Measurements from ENCODE around the gene APOO.
"Not testable (repeated sequence)": the region's sequence is repeated elsewhere in the genome, so short reads cannot be mapped to it uniquely, and the experiment has no call there.

APOO gene

DNA sequence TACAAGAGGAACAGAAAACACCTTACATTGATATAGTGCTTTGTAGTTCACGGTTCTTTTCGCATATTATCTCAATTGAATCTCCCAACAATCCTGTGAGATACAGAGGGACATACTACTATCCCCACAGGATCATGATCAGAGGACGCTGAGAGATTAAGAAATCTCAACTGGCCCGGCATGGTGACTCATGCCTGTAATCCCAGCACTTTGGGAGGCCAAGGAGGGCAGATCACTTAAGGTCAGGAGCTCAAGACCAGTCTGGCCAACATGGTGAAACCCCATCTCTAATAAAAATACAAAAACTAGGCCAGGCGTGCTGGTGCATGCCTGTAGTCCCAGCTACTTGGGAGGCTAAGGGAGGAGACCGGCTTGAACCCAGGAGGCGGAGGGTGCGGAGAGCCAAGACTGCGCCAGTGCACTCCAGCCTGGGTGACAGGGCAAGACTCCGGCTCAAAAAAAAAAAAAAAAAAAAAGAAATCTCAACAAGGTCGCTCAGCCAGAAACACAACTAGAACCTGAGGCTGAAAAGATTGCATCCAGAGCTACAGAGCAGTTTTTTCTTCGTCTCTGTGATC is 7.4 kb downstream of the APOO start:
- H3K27me3 ChIP-seq (ENCODE audit: insufficient read depth, low read length), result no peaks in the 10 kb centered on the region
- no peak overlapping the region for H3K14ac ChIP-seq (ENCODE audit: low read length)
- H2BK120ac ChIP-seq (ENCODE audit: insufficient read depth, low read length, poor library complexity), result no peak overlapping the region
- no peak overlapping the region for H3K23ac ChIP-seq (ENCODE audit: low read length)
- H3K79me1 ChIP-seq (ENCODE audit: low read length), result no peaks in the 10 kb centered on the region
- no peak overlapping the region for H2AK5ac ChIP-seq (ENCODE audit: low read length)
- H3K4me2 ChIP-seq (ENCODE audit: low read length), result no peak overlapping the region
- H2AFZ ChIP-seq (ENCODE audit: insufficient read depth, low read length, poor library complexity), result no peak overlapping the region
- no peak overlapping the region for H4K91ac ChIP-seq (ENCODE audit: low read depth, low read length)
- no CpG with 5 or more reads among the region's 12 CpGs for WGBS (ENCODE audit: extremely low coverage, insufficient coverage, insufficient read length)
- no peak overlapping the region for H3K9ac ChIP-seq (ENCODE audit: low read length)
- no peak overlapping the region for H3K27ac ChIP-seq (ENCODE audit: low read depth, low read length)
- no peak overlapping the region for H4K12ac ChIP-seq (ENCODE audit: low read depth, low read length)
- no peaks in the 10 kb centered on the region for H3K36me3 ChIP-seq (ENCODE audit: control insufficient read depth in 1 of 2, insufficient read depth in 2 of 2, low read length in 2 of 2)
- H2BK12ac ChIP-seq (ENCODE audit: low read length), result no peak overlapping the region
- no peak overlapping the region for H3K4ac ChIP-seq (ENCODE audit: low read depth, low read length)
- H2BK5ac ChIP-seq (ENCODE audit: low read depth, low read length, poor library complexity), result no peak overlapping the region
- H4K8ac ChIP-seq (ENCODE audit: low read depth, low read length), result no peak overlapping the region
- DNase-seq, result peak; percentile 65 to 69
- H3K9me3 ChIP-seq (ENCODE audit: insufficient read depth, low read depth, low read length), result no peaks in the 10 kb centered on the region
- H3K18ac ChIP-seq (ENCODE audit: low read length), result no peak overlapping the region
- H3K79me2 ChIP-seq (ENCODE audit: control insufficient read depth, insufficient read depth, low read length, poor library complexity), result no peaks in the 10 kb centered on the region
- no peak overlapping the region for H3K4me3 ChIP-seq (ENCODE audit: low read depth, low read length)
- peaks cover 0 to 3% of the 10 kb centered on the region in 2 experiments for H3K4me1 ChIP-seq (ENCODE audit: control insufficient read depth in 1 of 2, insufficient read depth in 2 of 2, low read length in 2 of 2)

DNA sequence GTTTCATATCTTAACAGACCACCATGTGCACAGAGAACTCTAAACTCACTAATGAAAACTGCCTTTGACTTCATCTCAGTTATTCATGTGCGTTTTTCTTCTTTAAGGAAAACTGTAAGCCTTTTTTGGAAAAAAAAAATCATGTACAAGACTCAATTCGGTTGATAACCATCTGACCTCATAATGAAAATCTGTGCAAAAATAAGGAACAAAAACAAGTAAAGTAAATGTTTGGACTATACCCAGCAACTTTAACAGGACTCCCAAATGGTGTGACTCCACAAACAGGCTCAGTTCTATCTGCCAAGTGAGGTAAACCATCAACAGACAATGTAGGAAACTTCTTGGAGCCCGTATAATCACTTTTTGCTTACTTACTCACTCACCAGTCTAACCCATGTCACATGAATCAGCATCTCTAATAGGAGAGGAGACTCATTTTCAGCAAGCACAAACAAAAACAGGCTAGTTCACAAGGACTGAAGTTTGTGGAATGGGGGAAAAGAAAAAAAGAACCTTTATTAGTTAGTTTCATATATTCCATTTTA is 9.3 kb downstream of the APOO start:
- Histone ChIP-seq H4K8ac (ENCODE audit: low read depth, low read length) (peak overlapping the region; percentile 10), H3K27me3 (ENCODE audit: insufficient read depth, low read length) (no peaks in the 10 kb centered on the region), H4K12ac (ENCODE audit: low read depth, low read length) (no peak overlapping the region), H3K14ac (ENCODE audit: low read length) (no peak overlapping the region), H3K4me2 (ENCODE audit: low read length) (no peak overlapping the region), H3K9ac (ENCODE audit: low read length) (no peak overlapping the region), H3K9me3 (ENCODE audit: insufficient read depth, low read depth, low read length) (no peaks in the 10 kb centered on the region), H2BK5ac (ENCODE audit: low read depth, low read length, poor library complexity) (no peak overlapping the region), H2AFZ (ENCODE audit: insufficient read depth, low read length, poor library complexity) (no peak overlapping the region), H4K91ac (ENCODE audit: low read depth, low read length) (no peak overlapping the region), H3K79me2 (ENCODE audit: control insufficient read depth, insufficient read depth, low read length, poor library complexity) (no peaks in the 10 kb centered on the region), H3K36me3 (ENCODE audit: control insufficient read depth in 1 of 2, insufficient read depth in 2 of 2, low read length in 2 of 2) (no peaks in the 10 kb centered on the region), H2BK120ac (ENCODE audit: insufficient read depth, low read length, poor library complexity) (no peak overlapping the region), H3K27ac (ENCODE audit: low read depth, low read length) (no peak overlapping the region), H3K4ac (ENCODE audit: low read depth, low read length) (no peak overlapping the region), H3K79me1 (ENCODE audit: low read length) (no peaks in the 10 kb centered on the region), H2BK12ac (ENCODE audit: low read length) (no peak overlapping the region), H3K23ac (ENCODE audit: low read length) (no peak overlapping the region), H3K4me3 (ENCODE audit: low read depth, low read length) (no peak overlapping the region), H2AK5ac (ENCODE audit: low read length) (no peak overlapping the region), H3K18ac (ENCODE audit: low read length) (no peak overlapping the region), H3K4me1 (ENCODE audit: control insufficient read depth in 1 of 2, insufficient read depth in 2 of 2, low read length in 2 of 2) (peaks cover 0 to 3% of the 10 kb centered on the region in 2 experiments)
- DNase-seq, result peak in 1 of 2 donors; percentile 56
- WGBS (ENCODE audit: extremely low coverage, insufficient coverage, insufficient read length), result no CpG with 5 or more reads among the region's 3 CpGs

DNA sequence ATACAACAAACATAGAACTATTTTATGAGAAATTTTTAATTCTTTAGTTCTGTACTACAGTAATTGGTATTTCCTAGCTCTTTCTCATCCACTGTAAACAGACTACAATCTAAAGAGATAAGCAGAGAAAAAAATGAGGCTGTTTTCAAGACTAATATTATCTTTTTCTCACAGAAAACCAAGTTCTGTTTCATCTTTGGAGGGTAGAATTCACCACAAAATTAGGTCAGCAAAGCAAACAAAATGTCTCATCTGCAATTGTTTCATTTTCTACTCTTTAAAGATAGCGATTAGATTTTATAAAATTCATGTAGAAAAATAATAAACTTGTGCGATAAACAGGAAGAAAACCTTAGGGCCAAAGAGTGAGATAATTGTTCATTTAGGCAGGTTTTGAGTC is 10.8 kb downstream of the APOO start:
- no peak overlapping the region for H2BK120ac ChIP-seq (ENCODE audit: insufficient read depth, low read length, poor library complexity)
- H3K4me2 ChIP-seq (ENCODE audit: low read length), result no peak overlapping the region
- no peak overlapping the region for H3K4ac ChIP-seq (ENCODE audit: low read depth, low read length)
- H2BK12ac ChIP-seq (ENCODE audit: low read length), result no peak overlapping the region
- no peak overlapping the region for H3K9ac ChIP-seq (ENCODE audit: low read length)
- no peaks in the 10 kb centered on the region for H3K79me1 ChIP-seq (ENCODE audit: low read length)
- no peak overlapping the region for H4K8ac ChIP-seq (ENCODE audit: low read depth, low read length)
- H3K79me2 ChIP-seq (ENCODE audit: control insufficient read depth, insufficient read depth, low read length, poor library complexity), result no peaks in the 10 kb centered on the region
- H3K36me3 ChIP-seq (ENCODE audit: control insufficient read depth in 1 of 2, insufficient read depth in 2 of 2, low read length in 2 of 2), result no peaks in the 10 kb centered on the region
- H3K27me3 ChIP-seq (ENCODE audit: insufficient read depth, low read length), result no peaks in the 10 kb centered on the region
- no peak overlapping the region for H3K23ac ChIP-seq (ENCODE audit: low read length)
- H3K14ac ChIP-seq (ENCODE audit: low read length), result no peak overlapping the region
- no CpG with 5 or more reads among the region's 2 CpGs for WGBS (ENCODE audit: extremely low coverage, insufficient coverage, insufficient read length)
- no peak overlapping the region for H3K4me3 ChIP-seq (ENCODE audit: low read depth, low read length)
- H3K9me3 ChIP-seq (ENCODE audit: insufficient read depth, low read depth, low read length), result no peaks in the 10 kb centered on the region
- no peak overlapping the region for H2BK5ac ChIP-seq (ENCODE audit: low read depth, low read length, poor library complexity)
- no peak overlapping the region for H3K27ac ChIP-seq (ENCODE audit: low read depth, low read length)
- H2AK5ac ChIP-seq (ENCODE audit: low read length), result no peak overlapping the region
- H4K91ac ChIP-seq (ENCODE audit: low read depth, low read length), result no peak overlapping the region
- H2AFZ ChIP-seq (ENCODE audit: insufficient read depth, low read length, poor library complexity), result no peak overlapping the region
- no peak overlapping the region for H4K12ac ChIP-seq (ENCODE audit: low read depth, low read length)
- no peak overlapping the region for H3K18ac ChIP-seq (ENCODE audit: low read length)
- no peak for DNase-seq
- peaks cover 0 to 3% of the 10 kb centered on the region in 2 experiments for H3K4me1 ChIP-seq (ENCODE audit: control insufficient read depth in 1 of 2, insufficient read depth in 2 of 2, low read length in 2 of 2)

DNA sequence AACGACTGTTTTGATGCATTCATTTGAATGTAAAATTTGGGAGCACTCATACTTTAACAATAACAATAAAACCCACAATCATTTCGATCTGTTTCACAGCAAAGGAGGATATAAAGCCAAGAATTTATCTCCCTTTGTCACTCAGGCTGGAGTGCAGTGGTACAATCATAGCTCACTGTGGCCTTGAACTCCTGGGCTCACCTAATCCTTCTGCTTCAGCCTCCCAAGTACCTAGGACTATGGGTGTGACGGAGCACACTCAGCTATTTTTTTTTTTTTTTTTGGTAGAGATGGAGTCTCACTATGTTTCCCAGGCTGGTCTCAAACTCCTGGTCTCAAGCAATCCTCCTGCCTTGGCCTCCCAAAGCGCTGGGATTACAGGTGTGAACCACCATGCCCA is 11.2 kb downstream of the APOO start:
- not testable (repeated sequence) for H3K9me3 ChIP-seq (ENCODE audit: insufficient read depth, low read depth, low read length); DNase-seq; H2BK120ac ChIP-seq (ENCODE audit: insufficient read depth, low read length, poor library complexity); H3K79me2 ChIP-seq (ENCODE audit: control insufficient read depth, insufficient read depth, low read length, poor library complexity); H3K18ac ChIP-seq (ENCODE audit: low read length); H2AK5ac ChIP-seq (ENCODE audit: low read length); H2AFZ ChIP-seq (ENCODE audit: insufficient read depth, low read length, poor library complexity); H3K4me2 ChIP-seq (ENCODE audit: low read length); H3K23ac ChIP-seq (ENCODE audit: low read length); H3K9ac ChIP-seq (ENCODE audit: low read length); H3K36me3 ChIP-seq (ENCODE audit: control insufficient read depth in 1 of 2, insufficient read depth in 2 of 2, low read length in 2 of 2); H3K27ac ChIP-seq (ENCODE audit: low read depth, low read length); H3K4ac ChIP-seq (ENCODE audit: low read depth, low read length); H4K12ac ChIP-seq (ENCODE audit: low read depth, low read length); H3K79me1 ChIP-seq (ENCODE audit: low read length); H3K4me1 ChIP-seq (ENCODE audit: control insufficient read depth in 1 of 2, insufficient read depth in 2 of 2, low read length in 2 of 2); H4K91ac ChIP-seq (ENCODE audit: low read depth, low read length); H4K8ac ChIP-seq (ENCODE audit: low read depth, low read length); H3K27me3 ChIP-seq (ENCODE audit: insufficient read depth, low read length); H2BK5ac ChIP-seq (ENCODE audit: low read depth, low read length, poor library complexity); H3K4me3 ChIP-seq (ENCODE audit: low read depth, low read length); H3K14ac ChIP-seq (ENCODE audit: low read length); H2BK12ac ChIP-seq (ENCODE audit: low read length)
- WGBS (ENCODE audit: extremely low coverage, insufficient coverage, insufficient read length), result no CpG with 5 or more reads among the region's 4 CpGs
